ENCODE results near the gene GRWD1.

Gene GRWD1

GRCh38 chr19:48451624-48452023 is 5.8 kb downstream of the GRWD1 start:
- no peak for TF ChIP-seq USF1 (IDR thresholded peaks at IDR 0.05)
- TF ChIP-seq RAD21 (IDR thresholded peaks at IDR 0.05; ENCODE audit: low read depth) = no peak
- TF ChIP-seq FOXM1 (IDR thresholded peaks at IDR 0.05; ENCODE audit: borderline replicate concordance, low read depth) = no peak
- no peak for TF ChIP-seq EGR1 (IDR thresholded peaks at IDR 0.05)
- TF ChIP-seq EP300 (IDR thresholded peaks at IDR 0.05; ENCODE audit: borderline replicate concordance) = no peak
- no peak for TF ChIP-seq CREB1 (IDR thresholded peaks at IDR 0.05; ENCODE audit: low read depth)
- TF ChIP-seq ZBTB7A (IDR thresholded peaks at IDR 0.05; ENCODE audit: low read depth) = no peak
- no peak for TF ChIP-seq CEBPB (IDR thresholded peaks at IDR 0.05)
- TF ChIP-seq TCF12 (IDR thresholded peaks at IDR 0.05; ENCODE audit: low read depth) = no peak

GRCh38 chr19:48452289-48453190 is 6.8 kb downstream of the GRWD1 start:
- TF ChIP-seq ZBTB7A (IDR thresholded peaks at IDR 0.05; ENCODE audit: low read depth) = no peak
- no peak for TF ChIP-seq YY1 (IDR thresholded peaks at IDR 0.05; ENCODE audit: low read depth)
- no peak for TF ChIP-seq EGR1 (IDR thresholded peaks at IDR 0.05)
- no peak for TF ChIP-seq EP300 (IDR thresholded peaks at IDR 0.05; ENCODE audit: borderline replicate concordance)
- no peak for TF ChIP-seq CREB1 (IDR thresholded peaks at IDR 0.05; ENCODE audit: low read depth)
- TF ChIP-seq REST (IDR thresholded peaks at IDR 0.05; ENCODE audit: low read depth) = no peak
- TF ChIP-seq FOXM1 (IDR thresholded peaks at IDR 0.05; ENCODE audit: borderline replicate concordance, low read depth) = no peak
- TF ChIP-seq TCF12 (IDR thresholded peaks at IDR 0.05; ENCODE audit: low read depth) = no peak
- no peak for TF ChIP-seq NFIC (IDR thresholded peaks at IDR 0.05)
- TF ChIP-seq TEAD4 (IDR thresholded peaks at IDR 0.05) = no peak
- no peak for TF ChIP-seq MAX (IDR thresholded peaks at IDR 0.05)
- no peak for TF ChIP-seq USF1 (IDR thresholded peaks at IDR 0.05)
- no peak for TF ChIP-seq RAD21 (IDR thresholded peaks at IDR 0.05; ENCODE audit: low read depth)
- TF ChIP-seq TAF1 (IDR thresholded peaks at IDR 0.05; ENCODE audit: low read depth) = no peak

GRCh38 chr19:48454150-48454730 is 8.5 kb downstream of the GRWD1 start:
- TF ChIP-seq NFIC (IDR thresholded peaks at IDR 0.05) (no peak), YY1 (IDR thresholded peaks at IDR 0.05; ENCODE audit: low read depth) (no peak), CEBPB (IDR thresholded peaks at IDR 0.05) (no peak), RAD21 (IDR thresholded peaks at IDR 0.05; ENCODE audit: low read depth) (no peak), ZBTB7A (IDR thresholded peaks at IDR 0.05; ENCODE audit: low read depth) (no peak), MAX (IDR thresholded peaks at IDR 0.05) (no peak), REST (IDR thresholded peaks at IDR 0.05; ENCODE audit: low read depth) (no peak), USF1 (IDR thresholded peaks at IDR 0.05) (no peak), EP300 (IDR thresholded peaks at IDR 0.05; ENCODE audit: borderline replicate concordance) (no peak)

- TF ChIP-seq ZBTB7A (IDR thresholded peaks at IDR 0.05; ENCODE audit: low read depth) = no peak
- TF ChIP-seq NFIC (IDR thresholded peaks at IDR 0.05) = no peak
- no peak for TF ChIP-seq EGR1 (IDR thresholded peaks at IDR 0.05)
- no peak for TF ChIP-seq USF1 (IDR thresholded peaks at IDR 0.05)
- TF ChIP-seq CEBPB (IDR thresholded peaks at IDR 0.05) = no peak
- TF ChIP-seq REST (IDR thresholded peaks at IDR 0.05; ENCODE audit: low read depth) = no peak
- no peak for TF ChIP-seq RAD21 (IDR thresholded peaks at IDR 0.05; ENCODE audit: low read depth)
- TF ChIP-seq CREB1 (IDR thresholded peaks at IDR 0.05; ENCODE audit: low read depth) = no peak
- TF ChIP-seq MAX (IDR thresholded peaks at IDR 0.05) = no peak
- no peak for TF ChIP-seq TEAD4 (IDR thresholded peaks at IDR 0.05)
These were observed 9.6 kb downstream of the GRWD1 start, which contains the start of gene KCNJ14 for GRCh38 chr19:48455171-48455907. TSS of gene KCNJ14 (plus strand) at chr19:48455574. CDS start at chr19:48461725, 6,151 bp downstream.

Measured in Ishikawa (cell line).